ENCODE results near the gene ESYT1. TPM values are rescaled to one million over a fixed set of nuclear protein-coding genes. Genes with fewer than 3 reads are reported as not detected.

The ESYT1 gene
- total and polyA plus RNA-seq, 10 of the 15 experiments (the other 5 are each of a cell fraction or from before 2014, with no cell fraction given): 47.5 to 120 (median 87.1) TPM

DNA sequence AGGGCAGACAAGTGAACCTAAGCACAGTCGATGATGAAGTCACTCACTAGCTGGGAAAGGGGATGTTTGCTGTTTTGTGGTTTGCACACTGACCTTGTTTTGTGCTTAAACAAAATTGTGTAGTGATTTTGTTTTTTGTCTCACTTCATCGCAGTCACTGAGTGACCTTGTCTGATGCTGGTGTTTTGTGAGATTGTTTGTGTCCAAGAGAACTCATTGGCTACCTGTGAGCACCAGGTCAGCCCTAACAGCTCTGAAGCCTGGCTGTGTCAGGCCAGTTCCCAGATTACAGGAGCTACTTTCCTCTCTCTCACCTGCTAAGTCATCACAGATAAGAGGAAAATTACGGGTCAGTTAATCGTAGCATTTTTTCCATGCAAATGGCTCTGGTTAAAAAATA lies 3.9 kb upstream of the ESYT1 start (continued):
- no peak for TF ChIP-seq NFYB (IDR thresholded peaks at IDR 0.05; ENCODE audit: insufficient read depth, low read depth, low read length)

DNA sequence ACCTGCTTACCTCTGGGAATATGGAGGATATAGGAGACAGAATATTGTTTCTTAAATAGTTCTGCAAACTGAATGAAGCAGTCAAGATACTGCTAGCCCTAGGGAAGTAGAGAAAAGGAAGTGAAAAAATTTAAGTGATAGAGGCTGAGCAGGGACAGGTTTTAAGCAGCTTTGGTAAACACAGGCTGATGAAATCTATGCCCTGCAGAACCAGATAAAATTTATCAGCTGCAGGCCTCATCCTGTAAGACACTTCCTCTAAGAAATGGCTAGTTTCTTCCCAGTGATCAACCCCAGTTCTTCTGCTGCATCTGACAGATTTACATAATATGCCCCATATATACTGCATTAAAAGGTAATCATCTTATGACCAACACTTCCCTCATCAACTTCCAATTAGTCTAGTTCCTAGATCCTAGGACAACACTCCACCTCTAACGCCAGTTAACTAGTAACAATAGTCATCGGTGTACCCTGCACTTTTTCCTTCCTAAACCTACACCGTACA lies 1.3 kb upstream of the ESYT1 start:
- 0 out of 2 replicates have a peak overlapping the region, but pooled peaks have one; percentile 54 for H3K4me3 ChIP-seq
- 0 out of 2 replicates have a peak overlapping the region, but pooled peaks have one; percentile 22 for H3K9ac ChIP-seq (ENCODE audit: control insufficient read depth, insufficient read depth, low read length)
- peak overlapping the region; percentile 24 for H2AFZ ChIP-seq (ENCODE audit: control insufficient read depth, low read depth, low read length)
- intact Hi-C loops (cut with micrococcal nuclease; ENCODE audit: unreplicated experiment) (loop anchor here (1.0 to 10.0 kb wide), 8 partner anchors 8 to 518 kb away; partner anchors contain the start of genes ANKRD52, ATP5F1B, MYL6B and NABP2), in situ Hi-C loops (cut with MboI) (no loop called here)
- H3K79me2 ChIP-seq (ENCODE audit: control insufficient read depth, insufficient read depth, low read length): peaks cover 21% of the 10 kb centered on the region
- TF ChIP-seq, protein P1, sequence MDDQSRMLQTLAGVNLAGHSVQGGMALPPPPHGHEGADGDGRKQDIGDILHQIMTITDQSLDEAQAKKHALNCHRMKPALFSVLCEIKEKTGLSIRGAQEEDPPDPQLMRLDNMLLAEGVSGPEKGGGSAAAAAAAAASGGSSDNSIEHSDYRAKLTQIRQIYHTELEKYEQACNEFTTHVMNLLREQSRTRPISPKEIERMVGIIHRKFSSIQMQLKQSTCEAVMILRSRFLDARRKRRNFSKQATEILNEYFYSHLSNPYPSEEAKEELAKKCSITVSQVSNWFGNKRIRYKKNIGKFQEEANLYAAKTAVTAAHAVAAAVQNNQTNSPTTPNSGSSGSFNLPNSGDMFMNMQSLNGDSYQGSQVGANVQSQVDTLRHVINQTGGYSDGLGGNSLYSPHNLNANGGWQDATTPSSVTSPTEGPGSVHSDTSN (IDR thresholded peaks at IDR 0.05; ENCODE audit: insufficient replicate concordance, low read depth, low read length): no peak
- TF ChIP-seq HDAC6 (IDR thresholded peaks at IDR 0.05; ENCODE audit: unreplicated experiment): no peak
- TF ChIP-seq, protein P2, sequence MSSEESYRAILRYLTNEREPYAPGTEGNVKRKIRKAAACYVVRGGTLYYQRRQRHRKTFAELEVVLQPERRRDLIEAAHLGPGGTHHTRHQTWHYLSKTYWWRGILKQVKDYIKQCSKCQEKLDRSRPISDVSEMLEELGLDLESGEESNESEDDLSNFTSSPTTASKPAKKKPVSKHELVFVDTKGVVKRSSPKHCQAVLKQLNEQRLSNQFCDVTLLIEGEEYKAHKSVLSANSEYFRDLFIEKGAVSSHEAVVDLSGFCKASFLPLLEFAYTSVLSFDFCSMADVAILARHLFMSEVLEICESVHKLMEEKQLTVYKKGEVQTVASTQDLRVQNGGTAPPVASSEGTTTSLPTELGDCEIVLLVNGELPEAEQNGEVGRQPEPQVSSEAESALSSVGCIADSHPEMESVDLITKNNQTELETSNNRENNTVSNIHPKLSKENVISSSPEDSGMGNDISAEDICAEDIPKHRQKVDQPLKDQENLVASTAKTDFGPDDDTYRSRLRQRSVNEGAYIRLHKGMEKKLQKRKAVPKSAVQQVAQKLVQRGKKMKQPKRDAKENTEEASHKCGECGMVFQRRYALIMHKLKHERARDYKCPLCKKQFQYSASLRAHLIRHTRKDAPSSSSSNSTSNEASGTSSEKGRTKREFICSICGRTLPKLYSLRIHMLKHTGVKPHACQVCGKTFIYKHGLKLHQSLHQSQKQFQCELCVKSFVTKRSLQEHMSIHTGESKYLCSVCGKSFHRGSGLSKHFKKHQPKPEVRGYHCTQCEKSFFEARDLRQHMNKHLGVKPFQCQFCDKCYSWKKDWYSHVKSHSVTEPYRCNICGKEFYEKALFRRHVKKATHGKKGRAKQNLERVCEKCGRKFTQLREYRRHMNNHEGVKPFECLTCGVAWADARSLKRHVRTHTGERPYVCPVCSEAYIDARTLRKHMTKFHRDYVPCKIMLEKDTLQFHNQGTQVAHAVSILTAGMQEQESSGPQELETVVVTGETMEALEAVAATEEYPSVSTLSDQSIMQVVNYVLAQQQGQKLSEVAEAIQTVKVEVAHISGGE (CRISPR knock-in tag; IDR thresholded peaks at IDR 0.05): no peak
- TF ChIP-seq SPI1 (IDR thresholded peaks at IDR 0.05; ENCODE audit: borderline replicate concordance, insufficient read depth, low read depth, low read length): peak; percentile 60; the same call in 1 of the 2 replicates
- TF ChIP-seq POLR2A (IDR thresholded peaks at IDR 0.05; ENCODE audit: low read depth, low read length): no peak
- TF ChIP-seq BMI1 (IDR thresholded peaks at IDR 0.05; ENCODE audit: borderline replicate concordance): no peak
- no peak for TF ChIP-seq FOS (IDR thresholded peaks at IDR 0.05; ENCODE audit: borderline replicate concordance, extremely low read depth, insufficient read length)
- no peak for TF ChIP-seq GABPA (IDR thresholded peaks at IDR 0.05; ENCODE audit: low read depth)
- H3K27me3 ChIP-seq (replicated peaks in 1 of 2; ENCODE audit: control insufficient read depth in 2 of 2, insufficient read depth in 2 of 2, low read length in 1 of 2): no peaks in the 10 kb centered on the region
- H3K9me3 ChIP-seq (replicated peaks; ENCODE audit: control insufficient read depth, insufficient read depth, low read length): no peaks in the 10 kb centered on the region
- H3K36me3 ChIP-seq (ENCODE audit: control insufficient read depth in 2 of 2, insufficient read depth in 2 of 2, low read length in 1 of 2): peaks cover 6 to 12% of the 10 kb centered on the region in 2 experiments
- SMC1A ChIA-PET (ENCODE audit: uncharacterized antibody, unreplicated experiment): interaction anchor here (0.7 to 4.8 kb wide), 5 partner anchors 25 to 334 kb away, joined by 3 to 68 read pairs (median 5); partner anchors contain the start of genes MYL6, RNF41 and SMARCC2
- POLR2A ChIA-PET: interaction anchor here (0.5 to 4.5 kb wide), 10 partner anchors 9 to 389 kb away, joined by 3 to 56 read pairs (median 12); partner anchors contain the start of genes MYL6, MYL6B, PA2G4 and RNF41
- H3K4me2 ChIP-seq (ENCODE audit: control insufficient read depth, insufficient read depth): peak overlapping the region; percentile 94
- peaks cover 24% of the 10 kb centered on the region for H3K4me1 ChIP-seq (ENCODE audit: control insufficient read depth, insufficient read depth, low read length)
- no TSS peak for BruUV-seq (replicated peaks)
- FAIRE-seq (no peak), ATAC-seq (no peak), DNase-seq (ENCODE audit: low read depth, low spot score) (no peak)
- RAD21 ChIA-PET (ENCODE audit: unreplicated experiment): interaction anchor here (1.4 to 6.8 kb wide), 7 partner anchors 25 to 337 kb away, joined by 3 to 98 read pairs (median 10); partner anchors contain the start of genes MYL6, MYL6B, RNF41 and SMARCC2
- no peaks in the 10 kb centered on the region for H4K20me1 ChIP-seq (ENCODE audit: control insufficient read depth, insufficient read depth)
- CTCF ChIA-PET: interaction anchor here (0.6 to 10.3 kb wide), 17 partner anchors 9 to 389 kb away, joined by 3 to 129 read pairs (median 5); partner anchors contain the start of genes COQ10A, MYL6, PA2G4 and RNF41
- H3K27ac ChIP-seq (ENCODE audit: control insufficient read depth, insufficient read depth): peak overlapping the region; percentile 72
- WGBS (ENCODE audit: insufficient coverage, insufficient replicate concordance, low lambda C conversion rate, missing lambda C conversion rate): 33% methylated on average over 3 of the region's 3 CpGs
